Stimulated activated CD8-positive, alpha-beta memory T cell treated with anti-CD3 and anti-CD28 coated beads, Interleukin-4, amount 100 ng/mL, for 1 hour (primary cell): ENCODE measurements around the gene KLHDC10.
"Not testable (repeated sequence)": the region's sequence is repeated elsewhere in the genome, so short reads cannot be mapped to it uniquely, and the experiment has no call there.

ENCODE experiments used
- DNase-seq, 2 donors: peaks; one replicate each; pipeline ENCODE4 v3.0.0-alpha.2; 2020; ENCODE audit warnings: low read depth in 2 of 2, low spot score in 1 of 2

Gene KLHDC10

DNA sequence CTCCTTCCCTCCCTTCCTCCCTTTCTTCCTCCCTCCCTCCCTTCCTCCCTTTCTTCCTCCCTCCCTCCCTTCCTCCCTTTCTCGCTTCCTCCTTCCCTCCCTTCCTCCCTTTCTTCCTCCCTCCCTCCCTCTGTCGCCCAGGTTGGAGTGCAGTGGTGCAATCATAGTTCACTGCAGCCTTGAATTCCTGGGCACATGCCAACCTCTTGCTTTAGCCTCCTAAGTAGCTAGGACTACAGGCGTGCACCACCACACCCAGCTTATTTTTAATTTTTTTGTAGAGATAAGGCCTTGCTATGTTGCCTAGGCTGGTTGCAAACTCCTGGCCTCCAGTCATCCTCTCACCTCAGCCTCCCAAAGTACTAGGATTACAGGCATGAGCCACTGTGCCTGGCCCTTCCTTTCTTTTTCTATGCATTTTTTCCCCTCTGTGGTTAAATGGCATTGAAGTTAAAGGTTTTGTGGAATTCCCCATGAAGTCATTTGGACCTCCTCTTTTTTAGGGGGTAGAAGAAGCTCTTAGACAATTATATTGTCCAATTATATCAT, 9.6 kb downstream of the KLHDC10 start:
- DNase-seq, result no peak

DNA sequence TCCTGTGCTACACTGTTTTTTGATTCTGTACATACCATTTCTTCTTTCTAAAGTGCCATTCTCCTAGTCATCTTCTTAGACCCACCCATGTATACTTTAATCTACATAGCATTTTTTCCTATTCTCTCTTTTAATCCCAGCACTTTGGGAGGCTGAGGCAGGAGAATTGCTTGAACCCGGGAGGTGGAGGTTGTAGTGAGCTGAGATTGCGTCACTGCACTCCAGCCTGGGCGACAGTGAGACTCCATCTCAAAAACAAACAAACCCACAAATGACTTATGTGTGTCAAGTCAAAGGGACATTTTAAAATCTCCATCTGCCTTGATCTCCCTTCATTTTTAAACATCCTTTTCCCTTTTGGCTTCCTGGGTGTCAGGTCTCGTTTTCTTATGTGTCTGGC, 13.2 kb downstream of the KLHDC10 start:
- not testable (repeated sequence) for DNase-seq

DNA sequence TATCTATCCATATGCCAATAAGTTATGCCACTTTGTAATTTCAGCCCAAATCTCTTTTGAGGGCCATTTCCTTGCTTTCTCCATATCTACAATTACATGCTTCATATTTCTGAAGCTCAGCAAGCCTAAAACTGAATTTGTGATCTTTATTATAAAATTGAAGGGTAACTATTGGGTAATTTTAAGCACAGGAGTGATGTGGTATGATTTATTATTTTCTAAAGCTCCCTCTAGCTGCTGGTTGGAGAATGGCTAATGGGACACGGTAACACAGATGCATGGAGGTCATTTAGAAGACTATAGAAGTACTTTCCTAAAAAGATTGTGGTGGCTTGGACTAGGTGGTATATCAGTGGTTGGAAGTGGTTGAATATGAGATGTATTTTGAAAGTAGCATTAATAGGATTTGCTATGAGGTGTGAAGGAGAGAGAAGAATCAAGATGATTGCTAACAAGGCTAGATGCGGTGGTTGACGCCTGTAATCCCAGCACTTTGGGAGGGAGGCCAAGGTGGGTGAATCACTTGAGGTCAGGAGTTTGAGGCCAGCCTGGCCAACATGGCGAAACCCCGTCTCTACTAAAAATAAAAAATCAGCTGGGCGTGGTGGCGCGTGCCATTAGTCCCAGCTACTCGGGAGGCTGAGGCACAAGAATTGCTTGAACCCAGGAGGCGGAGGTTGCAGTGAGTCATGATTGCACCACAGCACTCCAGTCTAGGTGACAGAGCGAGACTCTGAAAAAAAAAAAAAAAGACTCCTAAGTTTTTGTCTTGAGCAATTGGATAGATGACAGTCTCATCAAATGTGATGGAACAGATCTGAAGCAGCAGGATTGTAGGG, 13.9 kb downstream of the KLHDC10 start:
- no peak for DNase-seq

DNA sequence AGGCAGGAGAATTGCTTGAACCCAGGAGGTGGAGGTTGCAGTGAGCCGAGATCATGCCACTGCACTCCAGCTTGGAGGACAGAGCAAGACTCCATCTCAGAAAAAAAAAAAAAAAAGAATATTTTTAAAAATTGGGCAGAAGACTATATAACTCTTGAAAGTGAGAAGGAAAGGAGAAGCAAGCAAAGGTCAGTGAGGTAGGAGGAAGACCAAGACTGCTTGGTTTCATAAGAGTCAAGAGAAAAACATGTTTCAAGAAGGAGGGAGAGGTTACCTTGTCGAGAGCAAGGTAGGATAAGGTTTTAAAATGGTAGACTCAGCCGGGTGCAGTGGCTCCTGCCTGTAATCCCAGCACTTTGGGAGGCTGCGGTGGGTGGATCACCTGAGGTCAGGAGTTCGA, 14.9 kb downstream of the KLHDC10 start:
- not testable (repeated sequence) for DNase-seq

DNA sequence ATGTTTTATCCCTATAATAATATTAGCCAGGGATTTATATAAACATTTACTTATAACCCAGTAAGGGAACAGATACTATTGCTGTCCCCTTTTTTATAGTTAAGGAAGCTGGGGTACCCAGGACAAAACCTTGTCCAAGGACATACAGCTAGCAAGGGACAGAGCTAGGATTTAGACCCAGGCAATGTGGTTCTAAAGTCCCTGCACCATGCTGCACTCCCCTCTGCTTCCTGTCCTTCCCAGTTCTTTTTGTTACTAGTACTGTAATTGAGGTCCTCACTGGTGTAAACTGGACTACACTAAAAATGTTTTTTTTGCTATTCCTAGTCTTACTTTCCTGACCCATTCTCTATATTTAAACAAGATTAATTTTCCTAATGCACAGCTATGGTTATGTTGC, 16.6 kb downstream of the KLHDC10 start:
- DNase-seq, result no peak

DNA sequence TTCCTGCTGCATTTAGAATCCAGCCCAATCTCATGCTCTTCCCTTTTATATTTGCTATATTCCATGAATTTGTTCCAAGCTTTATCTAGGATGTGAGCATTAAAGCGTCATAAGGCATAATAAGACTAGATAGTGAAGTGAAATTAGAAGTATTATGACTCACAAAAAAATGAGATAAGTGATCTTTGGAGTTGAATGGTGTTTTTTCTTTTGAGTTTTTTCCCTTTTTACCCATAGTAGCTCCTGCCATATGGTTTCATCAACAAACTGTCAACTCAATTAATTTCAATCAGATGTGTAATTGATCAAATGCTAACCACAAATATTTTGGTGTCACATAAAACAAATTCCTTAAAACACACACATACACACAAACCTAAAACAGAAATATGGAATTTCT, 17.0 kb downstream of the KLHDC10 start:
- DNase-seq, result no peak

DNA sequence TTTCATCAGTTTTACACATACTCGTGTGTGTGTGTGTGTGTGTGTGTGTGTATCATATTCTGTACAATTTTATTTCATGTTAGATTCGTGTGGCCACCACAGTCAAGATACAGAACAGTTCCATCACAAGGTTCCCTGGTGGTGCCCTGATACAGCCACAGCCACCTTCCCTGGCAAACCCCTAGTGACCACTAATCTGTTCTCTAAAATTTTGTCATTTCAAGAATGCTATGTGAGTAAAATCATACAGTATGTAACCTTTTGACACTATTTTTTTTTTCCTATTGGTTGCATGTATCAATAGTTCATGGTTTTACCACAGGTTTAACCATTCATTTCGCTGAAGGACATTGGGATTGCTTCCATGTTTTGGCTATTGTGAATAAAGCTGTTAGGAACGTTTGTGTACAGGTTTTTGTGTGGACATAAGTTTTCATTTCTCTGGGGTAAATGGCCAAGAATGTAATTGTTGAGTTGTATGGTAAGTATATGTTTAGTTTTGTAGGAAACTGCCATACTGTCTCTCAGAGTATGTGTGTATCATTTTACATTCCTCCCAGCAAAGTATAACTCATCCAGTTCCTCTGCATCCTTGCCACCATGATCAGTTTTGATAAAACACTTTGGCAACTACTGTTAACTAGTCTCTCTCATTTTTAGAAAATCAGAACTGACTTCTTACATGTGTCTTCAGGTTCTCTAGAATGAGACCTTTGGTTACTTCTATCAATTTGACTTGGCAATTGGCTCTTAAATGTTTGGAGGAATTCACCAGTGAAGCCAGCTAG, 20.6 kb downstream of the KLHDC10 start:
- DNase-seq, result no peak

DNA sequence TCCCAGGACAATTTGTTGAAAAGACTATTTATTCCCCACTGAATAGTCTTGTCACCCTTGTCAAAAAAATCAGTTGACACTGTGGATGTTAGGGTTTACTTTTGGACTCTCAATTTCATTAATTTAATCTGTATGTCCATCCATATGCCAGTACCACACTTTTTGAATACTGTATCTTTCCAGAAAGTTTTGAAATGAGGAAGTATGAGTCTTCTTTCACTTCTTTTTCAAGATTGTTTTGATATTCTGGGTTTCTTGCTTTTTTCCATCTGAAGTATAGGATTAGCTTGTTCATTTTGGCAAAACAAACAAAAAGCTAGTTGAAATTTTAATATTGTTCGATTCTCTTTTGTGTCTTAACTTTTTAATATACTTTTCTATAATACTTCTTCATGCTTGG, 21.7 kb downstream of the KLHDC10 start:
- no peak for DNase-seq

DNA sequence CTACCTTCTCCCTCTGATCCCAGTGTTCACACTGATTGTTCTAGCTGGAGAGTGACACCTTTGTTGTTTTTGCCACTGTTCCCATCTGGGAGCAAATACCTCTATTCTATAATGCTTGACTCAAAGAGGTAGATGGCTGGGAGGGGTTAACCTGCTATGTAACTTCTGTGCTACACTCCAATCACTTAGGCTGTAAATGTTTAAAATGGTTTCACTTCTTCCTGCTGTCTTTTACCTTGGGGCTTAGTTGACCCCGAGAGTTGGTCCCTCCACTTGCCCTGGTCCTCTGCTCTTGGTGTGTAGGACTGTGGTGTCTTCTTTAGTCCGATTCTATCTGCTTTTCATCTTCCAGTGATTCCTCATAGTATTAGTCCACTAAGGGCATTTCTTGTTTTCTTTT, 22.3 kb downstream of the KLHDC10 start:
- DNase-seq, result no peak

DNA sequence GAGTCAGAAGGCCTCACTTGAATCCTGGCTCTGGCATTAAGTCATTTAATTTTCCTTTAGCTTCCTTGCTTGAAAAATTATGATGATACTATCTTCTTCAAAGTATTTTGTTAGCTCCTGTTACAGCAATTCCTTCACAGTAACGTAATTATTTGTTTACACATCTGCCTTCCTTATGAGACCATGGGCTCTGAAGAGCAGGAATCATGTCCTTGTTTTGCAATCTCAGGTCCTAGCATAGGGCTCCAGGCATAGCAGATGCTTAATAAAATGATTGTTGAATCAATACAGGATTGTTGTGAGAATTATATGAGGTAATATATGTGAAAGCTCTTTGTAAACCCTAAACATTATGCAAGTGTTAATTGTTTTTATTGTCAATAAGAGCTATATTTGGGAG, 25.5 kb downstream of the KLHDC10 start:
- DNase-seq, result no peak

DNA sequence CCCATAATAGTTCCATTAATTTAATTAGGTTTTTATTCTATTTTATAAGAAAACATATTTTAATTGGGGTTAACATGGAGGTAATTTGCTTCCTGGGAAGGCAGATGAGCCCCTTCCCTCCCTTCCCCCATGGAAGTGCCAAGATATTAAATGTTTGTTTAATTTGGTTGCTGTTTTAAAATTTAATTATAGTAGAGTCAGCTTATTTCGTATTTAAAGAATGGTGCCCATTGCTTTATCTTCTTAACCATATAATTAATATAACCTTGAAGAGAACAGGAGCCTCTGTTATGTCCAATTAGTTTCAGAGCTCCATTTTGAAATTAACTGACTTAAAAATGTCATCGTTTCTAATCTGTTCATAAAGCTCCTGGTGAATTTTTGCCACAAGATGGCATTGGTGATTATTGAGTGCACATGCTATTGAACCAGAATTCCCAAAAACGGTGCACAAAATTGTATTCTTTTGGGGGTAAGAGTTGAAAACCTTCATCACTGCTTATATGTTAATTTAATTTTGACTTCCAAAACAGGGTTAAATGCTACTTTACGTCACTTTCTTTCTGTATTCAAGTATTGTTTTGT, 26.0 kb downstream of the KLHDC10 start:
- no peak for DNase-seq

DNA sequence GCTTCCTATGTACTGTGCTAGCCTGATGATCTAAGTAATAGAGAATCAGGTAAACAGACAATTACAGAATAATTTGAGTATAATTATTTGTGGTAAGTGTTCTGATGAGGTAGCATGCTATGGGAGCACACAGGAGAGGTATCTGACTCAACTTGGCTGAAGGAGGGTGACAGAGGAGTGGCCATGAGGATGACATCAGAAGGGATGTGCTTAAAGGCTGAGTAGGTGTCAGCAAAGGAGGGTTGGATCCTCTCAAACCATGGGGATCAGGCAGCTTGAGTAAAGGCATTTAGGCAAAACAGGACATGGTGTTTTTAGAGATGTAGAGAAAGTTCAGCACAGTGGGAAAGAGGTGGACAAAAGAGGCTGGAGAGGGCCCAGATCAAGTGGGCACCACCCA, 29.0 kb downstream of the KLHDC10 start:
- DNase-seq, result no peak

DNA sequence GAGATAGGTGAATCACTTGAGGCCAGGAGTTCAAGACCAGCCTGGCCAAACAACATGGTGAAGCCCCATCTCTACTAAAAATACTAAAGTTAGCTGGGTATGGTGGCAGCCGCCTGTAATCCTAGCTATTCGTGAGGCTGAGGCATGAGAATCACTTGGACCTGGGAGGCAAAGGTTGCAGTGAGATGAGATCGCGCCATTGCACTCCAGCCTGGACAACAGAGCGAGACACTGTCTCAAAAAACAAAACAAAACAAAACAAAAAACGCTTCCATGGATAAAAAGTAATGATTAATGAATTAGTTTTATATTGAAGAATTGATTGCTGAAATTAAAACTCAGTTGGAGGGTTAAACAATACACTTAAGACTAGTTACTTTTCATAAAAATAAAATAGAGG, 32.3 kb downstream of the KLHDC10 start:
- no peak for DNase-seq

DNA sequence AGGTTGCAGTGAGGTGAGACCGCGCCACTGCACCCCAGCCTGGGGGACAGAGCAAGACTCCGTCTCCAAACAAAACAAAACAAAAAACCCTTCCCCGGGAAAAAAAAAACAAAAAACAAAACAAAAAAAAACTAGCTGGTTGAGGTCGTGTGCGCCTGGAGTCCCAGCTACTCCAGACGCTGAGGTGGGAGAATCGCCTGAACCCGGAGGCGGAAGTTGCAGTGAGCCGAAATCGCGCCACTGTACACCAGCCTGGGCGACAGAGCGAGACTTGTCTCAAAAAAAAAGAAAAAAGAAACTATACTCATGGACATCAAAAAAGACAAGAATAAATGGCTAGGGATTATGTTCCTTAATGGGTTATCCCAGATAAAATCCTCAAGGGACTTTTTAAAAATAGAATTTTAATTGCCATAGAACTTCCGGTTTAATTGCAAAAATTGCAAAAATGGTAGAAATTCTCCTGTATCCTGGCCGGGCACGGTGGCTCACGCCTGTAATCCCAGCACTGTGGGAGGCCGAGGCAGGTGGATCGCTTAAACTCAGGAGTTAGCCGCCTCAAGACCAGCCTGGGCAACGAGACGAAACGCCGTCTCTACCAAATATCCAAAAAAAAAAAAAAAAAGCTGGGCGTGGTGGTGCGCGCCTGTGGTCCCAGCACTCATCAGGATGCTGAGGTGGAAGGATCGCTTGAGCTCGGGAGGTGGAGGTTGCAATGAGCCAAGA, 37.8 kb downstream of the KLHDC10 start:
- no peak for DNase-seq

DNA sequence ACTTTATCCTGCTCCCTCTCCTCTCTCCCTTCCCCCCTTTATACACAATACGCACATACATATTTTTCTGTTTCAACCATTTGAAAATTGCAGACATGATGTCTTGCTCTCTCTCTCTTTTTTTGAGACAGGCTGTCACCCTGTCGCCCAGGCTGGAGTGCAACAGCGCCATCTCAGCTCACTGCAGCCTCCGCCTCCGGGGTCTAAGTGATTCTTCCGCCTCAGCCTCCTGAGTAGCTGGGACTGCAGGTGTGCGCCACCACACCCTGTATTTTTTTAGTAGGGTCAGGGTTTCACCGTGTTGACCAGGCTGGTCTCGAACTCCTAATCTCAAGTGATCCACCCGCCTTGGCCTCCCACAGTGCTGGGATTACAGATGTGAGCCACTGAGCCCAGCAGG, 38.5 kb downstream of the KLHDC10 start:
- DNase-seq, result no peak

DNA sequence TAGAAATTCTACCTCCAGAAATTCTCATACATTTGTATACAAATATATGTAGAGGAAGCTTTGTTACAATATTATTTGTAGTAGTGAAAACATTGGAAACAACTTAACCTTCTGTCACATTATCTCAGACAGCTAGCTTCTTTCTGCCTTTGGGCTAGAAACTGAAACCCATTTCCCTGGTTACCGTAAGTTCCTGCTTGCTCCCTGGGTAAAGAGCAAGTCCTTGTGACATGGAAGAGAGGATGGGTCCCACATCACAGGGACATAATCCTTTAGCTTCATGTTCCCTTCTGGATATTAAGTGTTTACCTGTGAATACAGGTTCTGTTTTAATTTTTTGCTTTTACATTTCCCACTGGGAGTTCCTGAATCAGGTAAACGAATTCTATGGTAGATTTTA, 41.8 kb downstream of the KLHDC10 start:
- DNase-seq, result no peak

DNA sequence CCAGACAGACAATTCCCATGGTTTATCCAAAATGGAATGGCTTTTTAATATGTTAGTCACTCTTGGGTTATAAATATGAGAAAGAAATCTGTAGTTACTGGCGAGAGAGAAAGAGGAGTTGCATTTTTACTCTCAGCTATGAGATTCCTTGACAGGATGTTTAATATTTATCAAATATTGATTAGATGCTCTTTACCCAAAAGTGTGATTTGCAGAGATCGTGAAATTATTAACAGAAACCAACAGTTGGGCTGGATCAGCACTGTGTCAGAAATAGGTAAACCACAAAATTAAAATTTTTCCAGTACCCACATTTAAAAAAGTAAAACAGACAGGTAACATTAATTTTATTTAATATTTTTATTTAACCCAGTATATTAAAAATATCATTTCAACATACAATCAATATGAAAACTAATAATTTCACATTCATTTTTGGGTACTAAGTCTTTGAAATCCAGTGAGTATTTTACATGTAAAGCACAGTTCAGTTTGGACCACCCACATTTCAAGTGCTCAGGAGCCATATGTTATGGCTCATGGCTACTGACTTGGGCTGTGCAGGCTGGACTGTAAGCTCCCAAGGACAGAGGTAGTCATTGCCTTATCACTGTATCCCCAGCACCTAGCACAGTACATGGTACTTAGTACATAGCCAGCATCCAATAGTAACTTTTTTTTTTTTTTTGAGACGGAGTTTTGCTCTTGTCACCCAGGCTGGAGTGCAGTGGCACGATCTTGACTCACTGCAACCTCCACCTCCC, 42.5 kb downstream of the KLHDC10 start:
- no peak for DNase-seq

DNA sequence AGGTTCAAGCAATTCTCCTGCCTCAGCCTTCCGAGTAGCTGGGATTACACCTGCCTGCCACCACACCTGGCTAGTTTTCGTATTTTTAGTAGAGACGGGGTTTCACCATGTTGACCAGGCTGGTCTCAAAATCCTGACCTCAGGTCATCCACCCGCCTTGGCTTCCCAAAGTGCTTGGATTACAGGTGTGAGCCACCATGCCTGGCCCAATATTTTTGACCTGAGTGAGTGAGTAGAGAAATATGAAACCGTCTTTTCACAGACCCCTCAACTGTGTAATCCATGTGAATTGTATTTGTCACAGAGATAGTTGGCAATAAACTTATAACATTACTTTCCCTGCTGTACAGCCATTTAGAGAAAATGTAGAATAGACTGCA, 43.1 kb downstream of the KLHDC10 start:
- DNase-seq, result not testable (repeated sequence)

DNA sequence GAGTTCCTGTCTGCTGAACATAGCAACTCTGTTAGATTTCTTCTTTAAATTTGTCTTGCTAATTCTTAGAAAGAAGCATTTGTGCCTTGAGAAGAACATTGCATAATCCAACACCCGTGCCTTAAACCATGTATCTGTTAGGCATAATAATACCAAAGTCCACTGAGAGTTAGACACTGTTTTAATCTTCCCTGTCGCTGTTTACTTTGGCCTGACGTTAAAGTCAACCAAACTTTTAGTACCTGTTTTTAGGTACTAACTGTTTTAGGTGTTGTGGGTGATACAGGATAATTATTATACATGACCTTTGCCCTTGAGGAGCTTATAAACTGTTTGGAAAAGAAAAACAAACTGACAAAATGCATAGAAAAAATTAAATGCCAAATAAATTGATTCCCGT, 43.6 kb downstream of the KLHDC10 start:
- DNase-seq, result no peak

DNA sequence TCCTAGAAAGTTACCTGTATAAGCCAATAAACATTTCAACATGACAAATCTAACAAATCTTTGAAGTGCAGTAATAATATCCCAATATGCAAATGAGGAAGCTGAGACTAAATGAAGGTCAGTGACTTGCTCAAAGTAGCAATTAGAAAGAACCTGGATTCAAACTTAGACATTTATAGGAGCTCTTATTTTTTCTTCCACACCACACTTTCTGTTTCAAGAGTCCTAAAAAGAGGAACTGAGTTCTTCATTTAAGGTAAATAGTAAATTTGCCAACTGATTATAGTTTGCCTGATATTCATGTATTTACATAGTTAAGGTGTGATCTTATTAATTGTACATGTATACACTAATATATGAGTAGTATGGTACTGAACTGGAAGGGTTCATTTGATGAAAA, 44.0 kb downstream of the KLHDC10 start:
- DNase-seq, result no peak

DNA sequence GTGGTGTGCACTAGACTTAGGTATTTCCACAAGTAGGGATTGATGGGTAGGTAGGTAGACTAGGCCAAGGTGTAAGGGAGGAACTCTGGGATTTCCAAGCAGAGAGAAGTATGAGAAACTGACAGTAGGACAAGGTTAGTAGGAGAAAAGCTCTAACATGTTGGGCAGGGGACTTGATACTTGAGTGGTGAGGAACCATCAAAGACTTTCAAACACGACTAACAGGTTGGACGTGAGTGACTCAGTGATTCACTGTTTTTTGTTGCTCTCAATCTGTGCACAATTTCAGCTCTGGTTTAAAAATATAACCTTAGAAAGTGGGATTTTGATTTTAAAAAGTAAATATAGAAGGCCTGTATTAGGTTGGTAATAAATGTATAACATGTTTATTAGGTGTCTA, 44.4 kb downstream of the KLHDC10 start:
- no peak for DNase-seq
